HFFc6 (cell line): ENCODE measurements around the gene MYB. TPM values are rescaled to one million over a fixed set of nuclear protein-coding genes. Genes with fewer than 3 reads are reported as not detected.

Experiments
- DNase-seq: peaks from one replicate; pipeline ENCODE4 v3.0.0-alpha.2; 2018
- H3K27ac Mint-ChIP-seq: 2 replicates; pipeline ENCODE4 v1.8.0; 2020; ENCODE audit warnings: mild to moderate bottlenecking, mixed read lengths
- H3K27me3 Mint-ChIP-seq: 2 replicates; pipeline ENCODE4 v1.8.0; 2021; ENCODE audit warnings: mild to moderate bottlenecking, moderate library complexity, mixed read lengths; ENCODE audit not compliant: insufficient read depth
- H3K36me3 Mint-ChIP-seq: 2 replicates; pipeline ENCODE4 v1.8.0; 2021; ENCODE audit warnings: low read depth, mixed read lengths
- H3K4me1 Mint-ChIP-seq: 2 replicates; pipeline ENCODE4 v1.8.0; 2020; ENCODE audit warnings: low read depth, mixed read lengths
- H3K4me3 Mint-ChIP-seq: 2 replicates; pipeline ENCODE4 v1.8.0; 2020; ENCODE audit warnings: mild to moderate bottlenecking, moderate library complexity, mixed read lengths
- H3K9me3 Mint-ChIP-seq: 2 replicates; pipeline ENCODE4 v1.8.0; 2020; ENCODE audit warnings: mild to moderate bottlenecking, mixed read lengths
- CTCF ChIP-seq: fragments of 200-600 bp; sonication (generic); IDR thresholded peaks from 2 replicates; pipeline ENCODE4 v1.5.0; 2021; ENCODE audit warnings: antibody characterized with exemption, mild to moderate bottlenecking
- microRNA-seq: library from miRNA; unstranded; fragments of <30 nt; microRNA quantifications from one replicate; pipeline ENCODE4, GENCODE V29; 2019
- total RNA-seq, 6 experiments: library from RNA; stranded (reverse); fragmentation: NEBNext Ultra II Directional; extraction: Animal tissue kit (Norgen Biotek cat#: 25700); gene quantifications; 2 replicates in 1 of 6; 3 replicates in 5 of 6; pipeline ENCODE4 v1.2.3, GENCODE V29; 2021

MYB gene
- total RNA-seq, 6 experiments from 2014 or later, result 0.17 to 0.35 (median 0.19) TPM

- DNase-seq, result no peak
- H3K27me3 Mint-ChIP-seq, result peaks cover 7% of the 10 kb centered on the region
- H3K4me1 Mint-ChIP-seq, result peaks cover 7% of the 10 kb centered on the region
- TF ChIP-seq CTCF, result no peak
- no peaks in the 10 kb centered on the region for H3K9me3 Mint-ChIP-seq
- H3K4me3 Mint-ChIP-seq, result no peak overlapping the region
- H3K27ac Mint-ChIP-seq, result no peak overlapping the region
- no peaks in the 10 kb centered on the region for H3K36me3 Mint-ChIP-seq
Observed at GRCh38 chr6:135267085-135267484, 86.0 kb downstream of the MYB start.

- peaks cover 7% of the 10 kb centered on the region for H3K27me3 Mint-ChIP-seq
- TF ChIP-seq CTCF, result no peak
- H3K36me3 Mint-ChIP-seq, result no peaks in the 10 kb centered on the region
- H3K27ac Mint-ChIP-seq, result no peak overlapping the region
- no peak for DNase-seq
- H3K4me3 Mint-ChIP-seq, result no peak overlapping the region
- no peaks in the 10 kb centered on the region for H3K9me3 Mint-ChIP-seq
- H3K4me1 Mint-ChIP-seq, result peaks cover 7% of the 10 kb centered on the region
Observed at GRCh38 chr6:135268263-135268662, 87.2 kb downstream of the MYB start.

GRCh38 chr6:135268740-135269139, 87.6 kb downstream of the MYB start:
- Mint-ChIP-seq H3K4me3 (no peak overlapping the region), H3K4me1 (peaks cover 7% of the 10 kb centered on the region), H3K36me3 (no peaks in the 10 kb centered on the region), H3K27ac (no peak overlapping the region), H3K27me3 (peaks cover 7% of the 10 kb centered on the region), H3K9me3 (no peaks in the 10 kb centered on the region)
- TF ChIP-seq CTCF, result no peak
- DNase-seq, result no peak

Small RNA genes lying within 50 kb of the gene (microRNA-seq; reads per million reads assigned to microRNA genes)
- not detected for gene MIR548A2

Other genes starting within 250 kb of the MYB start
- not detected for gene ALDH8A1, start 231.2 kb upstream of the MYB start, total RNA-seq
- gene HBS1L, start 126.5 kb upstream of the MYB start, total RNA-seq, result 100 to 1,000 TPM; 100 to 123 (median 107) TPM